ENCODE data around the gene ZNF853. TPM values are rescaled to one million over a fixed set of nuclear protein-coding genes. Genes with fewer than 3 reads are reported as not detected.

Gene ZNF853
- total RNA-seq, 1 donor from 2014 or later: 4.9 TPM

DNA sequence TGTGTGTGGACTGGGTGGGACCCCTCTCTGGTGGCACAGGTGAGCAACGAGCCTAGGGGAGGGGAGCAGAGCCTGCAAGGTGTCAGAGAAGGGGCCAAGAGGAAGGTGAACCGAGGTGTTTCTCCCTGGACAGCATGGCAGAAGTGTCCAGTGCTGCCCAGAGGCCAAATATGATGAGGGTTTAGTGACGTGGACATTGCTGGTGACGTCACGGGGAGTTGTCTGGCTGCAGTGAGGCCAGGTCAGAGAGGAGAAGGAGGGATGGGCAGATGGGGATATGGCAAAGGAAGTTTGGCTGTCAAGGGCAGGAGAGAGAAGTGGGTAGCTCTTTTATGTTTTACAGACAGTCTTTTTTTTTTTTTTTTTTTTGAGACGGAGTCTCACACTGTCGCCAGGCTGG is 2.6 kb upstream of the ZNF853 start:
- H3K27me3 ChIP-seq (ENCODE audit: insufficient read depth, low read length): peaks cover 4% of the 10 kb centered on the region
- Mint-ChIP-seq H3K27me3 (ENCODE audit: low read depth, unreplicated experiment) (peaks cover 14% of the 10 kb centered on the region), H3K4me3 (ENCODE audit: unreplicated experiment) (no peak overlapping the region), H3K27ac (ENCODE audit: unreplicated experiment) (no peak overlapping the region), H3K4me1 (ENCODE audit: low read depth, unreplicated experiment) (no peaks in the 10 kb centered on the region), H3K9me3 (ENCODE audit: unreplicated experiment) (peaks cover 2% of the 10 kb centered on the region), H3K36me3 (ENCODE audit: low read depth, unreplicated experiment) (no peaks in the 10 kb centered on the region)
- H3K4me2 ChIP-seq (ENCODE audit: low read length): no peak overlapping the region
- no peak overlapping the region for H3K27ac ChIP-seq (ENCODE audit: low read depth, low read length)
- H2AFZ ChIP-seq (ENCODE audit: low read depth, low read length): no peak overlapping the region
- no peak overlapping the region for H3K4me3 ChIP-seq (ENCODE audit: insufficient read depth, low read depth, low read length)
- no peaks in the 10 kb centered on the region for H3K4me1 ChIP-seq (ENCODE audit: insufficient read depth, low read length)
- no peak overlapping the region for H3K9ac ChIP-seq (ENCODE audit: low read length)
- FAIRE-seq (no peak), DNase-seq (ENCODE audit: low read depth) (no peak)
- H3K9me3 ChIP-seq (ENCODE audit: insufficient read depth, low read depth, low read length): no peaks in the 10 kb centered on the region
- H3K79me2 ChIP-seq (ENCODE audit: insufficient read depth, low read length): no peaks in the 10 kb centered on the region
- TF ChIP-seq EZH2 (IDR thresholded peaks at IDR 0.05; ENCODE audit: insufficient read depth, low read length): no peak
- TF ChIP-seq, protein P1, sequence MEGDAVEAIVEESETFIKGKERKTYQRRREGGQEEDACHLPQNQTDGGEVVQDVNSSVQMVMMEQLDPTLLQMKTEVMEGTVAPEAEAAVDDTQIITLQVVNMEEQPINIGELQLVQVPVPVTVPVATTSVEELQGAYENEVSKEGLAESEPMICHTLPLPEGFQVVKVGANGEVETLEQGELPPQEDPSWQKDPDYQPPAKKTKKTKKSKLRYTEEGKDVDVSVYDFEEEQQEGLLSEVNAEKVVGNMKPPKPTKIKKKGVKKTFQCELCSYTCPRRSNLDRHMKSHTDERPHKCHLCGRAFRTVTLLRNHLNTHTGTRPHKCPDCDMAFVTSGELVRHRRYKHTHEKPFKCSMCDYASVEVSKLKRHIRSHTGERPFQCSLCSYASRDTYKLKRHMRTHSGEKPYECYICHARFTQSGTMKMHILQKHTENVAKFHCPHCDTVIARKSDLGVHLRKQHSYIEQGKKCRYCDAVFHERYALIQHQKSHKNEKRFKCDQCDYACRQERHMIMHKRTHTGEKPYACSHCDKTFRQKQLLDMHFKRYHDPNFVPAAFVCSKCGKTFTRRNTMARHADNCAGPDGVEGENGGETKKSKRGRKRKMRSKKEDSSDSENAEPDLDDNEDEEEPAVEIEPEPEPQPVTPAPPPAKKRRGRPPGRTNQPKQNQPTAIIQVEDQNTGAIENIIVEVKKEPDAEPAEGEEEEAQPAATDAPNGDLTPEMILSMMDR (IDR thresholded peaks at IDR 0.05; ENCODE audit: insufficient read depth, low read depth, low read length): no peak
- H3K36me3 ChIP-seq (ENCODE audit: insufficient read depth, low read length): no peaks in the 10 kb centered on the region
- H4K20me1 ChIP-seq (ENCODE audit: insufficient read depth, low read length): no peaks in the 10 kb centered on the region

DNA sequence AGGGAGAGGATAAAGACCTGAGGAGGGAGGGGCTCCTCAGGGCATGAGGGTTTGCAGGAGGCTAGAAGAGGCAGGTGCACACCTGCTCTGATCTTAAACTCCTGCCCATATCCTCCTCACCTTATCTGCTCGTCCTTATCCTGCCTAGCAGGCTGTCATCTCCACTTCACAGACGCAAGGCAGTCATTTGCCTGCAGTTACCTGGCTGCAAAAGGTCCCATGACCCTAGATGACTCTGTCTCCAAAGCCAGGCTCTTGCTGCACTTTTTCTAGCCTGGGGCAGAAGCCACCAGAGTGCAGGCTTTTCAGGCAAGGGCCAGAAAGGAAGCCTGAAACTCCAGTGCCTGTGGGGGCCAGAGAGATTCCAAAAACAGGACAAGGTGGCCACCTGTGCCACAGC is 1.7 kb upstream of the ZNF853 start:
- H4K20me1 ChIP-seq (ENCODE audit: insufficient read depth, low read length): no peaks in the 10 kb centered on the region
- H3K4me1 ChIP-seq (ENCODE audit: insufficient read depth, low read length): no peaks in the 10 kb centered on the region
- peaks cover 14% of the 10 kb centered on the region for H3K27me3 Mint-ChIP-seq (ENCODE audit: low read depth, unreplicated experiment)
- TF ChIP-seq, protein P1 (IDR thresholded peaks at IDR 0.05; ENCODE audit: insufficient read depth, low read depth, low read length): no peak
- no peak for TF ChIP-seq EZH2 (IDR thresholded peaks at IDR 0.05; ENCODE audit: insufficient read depth, low read length)
- no peaks in the 10 kb centered on the region for H3K79me2 ChIP-seq (ENCODE audit: insufficient read depth, low read length)
- no peaks in the 10 kb centered on the region for H3K36me3 Mint-ChIP-seq (ENCODE audit: low read depth, unreplicated experiment)
- no peaks in the 10 kb centered on the region for H3K9me3 ChIP-seq (ENCODE audit: insufficient read depth, low read depth, low read length)
- FAIRE-seq (no peak), DNase-seq (ENCODE audit: low read depth) (no peak)
- H3K36me3 ChIP-seq (ENCODE audit: insufficient read depth, low read length): no peaks in the 10 kb centered on the region
- no peak overlapping the region for H3K4me2 ChIP-seq (ENCODE audit: low read length)
- no peak overlapping the region for H2AFZ ChIP-seq (ENCODE audit: low read depth, low read length)
- H3K9ac ChIP-seq (ENCODE audit: low read length): no peak overlapping the region
- no peak overlapping the region for H3K27ac Mint-ChIP-seq (ENCODE audit: unreplicated experiment)
- peaks cover 4% of the 10 kb centered on the region for H3K27me3 ChIP-seq (ENCODE audit: insufficient read depth, low read length)
- no peak overlapping the region for H3K4me3 Mint-ChIP-seq (ENCODE audit: unreplicated experiment)
- no peak overlapping the region for H3K27ac ChIP-seq (ENCODE audit: low read depth, low read length)
- no peaks in the 10 kb centered on the region for H3K4me1 Mint-ChIP-seq (ENCODE audit: low read depth, unreplicated experiment)
- peaks cover 2% of the 10 kb centered on the region for H3K9me3 Mint-ChIP-seq (ENCODE audit: unreplicated experiment)
- no peak overlapping the region for H3K4me3 ChIP-seq (ENCODE audit: insufficient read depth, low read depth, low read length)

DNA sequence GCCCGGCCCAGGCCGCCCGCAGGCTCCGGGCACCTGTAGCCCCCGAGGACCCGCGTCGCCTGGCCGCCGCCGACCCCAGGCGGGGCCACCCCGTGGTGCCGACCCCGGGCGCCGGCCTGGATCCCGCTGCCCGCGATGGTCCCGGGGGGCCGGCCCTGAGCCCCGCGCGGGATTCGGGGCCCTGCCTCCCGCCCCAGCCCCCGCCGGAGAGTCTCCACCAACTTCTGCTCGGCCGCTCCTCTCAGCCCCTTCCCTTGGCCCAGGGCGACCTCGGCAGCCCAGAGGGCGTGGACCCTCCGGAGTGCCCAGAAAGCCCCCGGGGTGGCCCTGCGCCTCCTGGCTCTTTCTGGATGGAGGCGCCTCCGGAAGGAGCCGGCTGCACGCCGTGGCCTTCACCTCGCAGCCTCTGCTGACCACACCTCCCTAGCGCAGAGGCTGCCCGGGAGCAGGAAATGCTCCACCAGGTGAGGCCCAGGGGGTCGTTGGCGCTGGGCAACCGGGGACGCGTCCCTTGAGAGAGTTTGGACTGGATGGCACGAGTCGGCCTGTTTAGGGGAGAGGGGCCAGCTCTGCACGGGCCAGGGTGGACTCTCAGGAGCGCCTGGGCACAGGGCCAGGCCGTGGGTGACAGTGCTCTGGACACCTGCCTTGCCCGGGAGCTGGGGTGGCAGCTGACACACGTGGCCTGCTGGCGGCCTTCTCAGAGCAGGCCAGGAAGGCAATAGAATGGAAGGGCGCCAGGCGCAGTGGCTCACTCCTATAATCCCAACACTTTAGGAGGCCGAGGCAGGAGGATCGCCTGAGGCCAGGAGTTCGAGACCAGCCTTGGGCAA is 529 bp downstream of the ZNF853 start:
- peak overlapping the region; percentile 52 for H3K4me3 ChIP-seq (ENCODE audit: insufficient read depth, low read depth, low read length)
- no peaks in the 10 kb centered on the region for H3K79me2 ChIP-seq (ENCODE audit: insufficient read depth, low read length)
- no peak for DNase-seq (ENCODE audit: low read depth)
- H3K4me1 ChIP-seq (ENCODE audit: insufficient read depth, low read length): no peaks in the 10 kb centered on the region
- Mint-ChIP-seq H3K27me3 (ENCODE audit: low read depth, unreplicated experiment) (peaks cover 15% of the 10 kb centered on the region), H3K36me3 (ENCODE audit: low read depth, unreplicated experiment) (peaks cover under 1% of the 10 kb centered on the region), H3K4me1 (ENCODE audit: low read depth, unreplicated experiment) (no peaks in the 10 kb centered on the region), H3K27ac (ENCODE audit: unreplicated experiment) (no peak overlapping the region), H3K4me3 (ENCODE audit: unreplicated experiment) (peak overlapping the region; percentile 27), H3K9me3 (ENCODE audit: unreplicated experiment) (peaks cover 2% of the 10 kb centered on the region)
- TF ChIP-seq, protein P1 (IDR thresholded peaks at IDR 0.05; ENCODE audit: insufficient read depth, low read depth, low read length): no peak
- TF ChIP-seq EZH2 (IDR thresholded peaks at IDR 0.05; ENCODE audit: insufficient read depth, low read length): peak; percentile 68
- no peaks in the 10 kb centered on the region for H3K9me3 ChIP-seq (ENCODE audit: insufficient read depth, low read depth, low read length)
- H3K9ac ChIP-seq (ENCODE audit: low read length): peak overlapping the region; percentile 61
- no peaks in the 10 kb centered on the region for H4K20me1 ChIP-seq (ENCODE audit: insufficient read depth, low read length)
- H3K4me2 ChIP-seq (ENCODE audit: low read length): peak overlapping the region; percentile 87
- H2AFZ ChIP-seq (ENCODE audit: low read depth, low read length): peak overlapping the region; percentile 86
- no peaks in the 10 kb centered on the region for H3K36me3 ChIP-seq (ENCODE audit: insufficient read depth, low read length)
- FAIRE-seq: no peak
- H3K27ac ChIP-seq (ENCODE audit: low read depth, low read length): no peak overlapping the region
- H3K27me3 ChIP-seq (ENCODE audit: insufficient read depth, low read length): peaks cover 4% of the 10 kb centered on the region

Data from astrocyte (in vitro differentiated cells and primary cell).